Activated naive CD4-positive, alpha-beta T cell (primary cell): ENCODE data around the gene PEX11G.

Experiments
- DNase-seq, 4 experiments: peaks; one replicate each; lab custom pipeline; 2025; lab: John Stamatoyannopoulos, UW

Gene PEX11G

GRCh38 chr19:7521551-7522071 lies 32.8 kb upstream of the PEX11G start:
- no peak for DNase-seq

DNA sequence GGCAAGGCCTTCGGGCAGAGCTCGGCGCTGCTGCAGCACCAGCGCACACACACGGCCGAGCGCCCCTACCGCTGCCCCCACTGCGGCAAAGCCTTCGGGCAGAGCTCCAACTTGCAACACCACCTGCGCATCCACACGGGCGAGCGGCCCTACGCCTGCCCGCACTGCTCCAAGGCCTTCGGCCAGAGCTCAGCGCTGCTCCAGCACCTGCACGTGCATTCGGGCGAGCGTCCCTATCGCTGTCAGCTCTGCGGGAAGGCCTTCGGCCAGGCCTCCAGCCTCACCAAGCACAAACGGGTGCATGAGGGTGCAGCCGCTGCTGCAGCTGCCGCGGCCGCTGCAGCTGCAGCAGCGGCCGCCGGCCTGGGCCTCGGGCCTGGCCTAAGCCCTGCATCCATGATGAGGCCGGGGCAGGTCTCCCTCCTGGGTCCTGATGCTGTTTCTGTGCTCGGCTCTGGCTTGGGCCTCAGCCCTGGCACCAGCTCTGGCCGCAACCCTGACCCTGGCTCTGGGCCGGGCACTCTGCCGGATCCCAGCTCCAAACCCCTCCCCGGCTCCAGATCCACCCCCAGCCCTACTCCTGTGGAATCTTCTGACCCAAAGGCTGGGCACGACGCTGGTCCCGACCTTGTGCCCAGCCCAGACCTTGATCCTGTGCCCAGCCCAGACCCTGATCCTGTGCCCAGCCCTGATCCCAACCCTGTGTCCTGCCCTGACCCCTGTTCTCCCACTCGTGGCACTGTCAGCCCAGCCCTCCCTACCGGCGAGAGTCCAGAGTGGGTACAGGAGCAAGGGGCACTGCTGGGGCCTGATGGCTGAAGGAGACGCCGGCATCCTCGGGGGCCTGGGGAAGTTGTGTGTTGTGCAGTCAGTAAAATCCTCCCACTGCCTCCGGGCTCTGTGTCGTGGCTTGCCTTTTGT lies 31.6 kb upstream of the PEX11G start:
- DNase-seq, result no peak

- no peak for DNase-seq
Observed at GRCh38 chr19:7519361-7520130, 30.7 kb upstream of the PEX11G start.

GRCh38 chr19:7516878-7517277 lies 28.0 kb upstream of the PEX11G start:
- no peak for DNase-seq

DNA sequence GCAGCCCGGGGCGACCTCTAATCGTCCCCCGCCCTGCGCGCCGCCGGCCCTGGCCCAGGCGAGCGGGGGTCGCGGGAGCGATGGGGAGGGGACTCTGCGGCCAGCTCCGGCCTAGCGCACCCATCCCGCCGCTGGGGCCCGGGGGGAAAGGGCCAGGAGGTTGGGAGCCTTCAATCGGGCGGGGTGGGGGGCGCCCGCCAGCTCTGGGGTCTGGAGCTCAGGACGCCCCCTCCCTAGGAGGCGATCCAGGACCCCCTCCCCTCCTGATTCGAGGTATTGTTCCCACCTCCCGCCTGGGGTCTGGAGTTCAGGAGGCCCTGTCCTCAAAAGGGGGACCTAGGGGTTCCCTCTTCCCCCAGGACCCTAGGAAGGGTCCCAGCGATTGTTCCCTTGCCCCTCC lies 27.5 kb upstream of the PEX11G start:
- DNase-seq, result no peak

DNA sequence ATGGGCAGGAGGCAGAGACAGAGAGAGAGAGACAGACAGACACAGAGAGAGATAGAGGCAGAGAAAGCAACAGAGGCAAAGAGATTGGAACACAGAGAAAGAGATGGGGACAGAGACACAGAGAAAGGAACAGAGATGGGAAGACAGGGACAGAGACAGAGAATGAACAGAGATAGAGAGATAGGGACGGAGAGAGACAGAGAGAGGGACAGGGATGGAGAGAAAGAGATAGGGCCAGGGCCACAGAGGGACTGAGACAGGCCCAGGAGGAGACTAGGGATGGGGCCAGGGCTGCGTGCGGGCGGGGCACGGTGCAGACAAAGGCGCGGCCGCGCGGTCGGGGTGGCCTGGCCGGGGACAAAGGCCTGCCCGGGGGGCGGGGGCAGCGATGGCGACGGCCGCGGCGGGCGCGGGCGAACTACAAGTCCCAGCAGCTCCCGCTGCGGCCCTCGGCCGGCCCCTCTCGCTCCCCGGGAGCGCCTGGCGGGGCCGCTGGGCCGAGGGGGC lies 26.9 kb upstream of the PEX11G start, which contains the start of gene ZNF358:
Gene ZNF358, plus strand, starts transcription at position 459 of the 507 bp plus-strand sequence. CDS start 3,140 bp downstream, outside the sequence.
- DNase-seq, result no peak

GRCh38 chr19:7515110-7515644 lies 26.3 kb upstream of the PEX11G start:
- no peak for DNase-seq

- DNase-seq, result no peak
Observed at GRCh38 chr19:7513809-7514642, 25.2 kb upstream of the PEX11G start.

DNA sequence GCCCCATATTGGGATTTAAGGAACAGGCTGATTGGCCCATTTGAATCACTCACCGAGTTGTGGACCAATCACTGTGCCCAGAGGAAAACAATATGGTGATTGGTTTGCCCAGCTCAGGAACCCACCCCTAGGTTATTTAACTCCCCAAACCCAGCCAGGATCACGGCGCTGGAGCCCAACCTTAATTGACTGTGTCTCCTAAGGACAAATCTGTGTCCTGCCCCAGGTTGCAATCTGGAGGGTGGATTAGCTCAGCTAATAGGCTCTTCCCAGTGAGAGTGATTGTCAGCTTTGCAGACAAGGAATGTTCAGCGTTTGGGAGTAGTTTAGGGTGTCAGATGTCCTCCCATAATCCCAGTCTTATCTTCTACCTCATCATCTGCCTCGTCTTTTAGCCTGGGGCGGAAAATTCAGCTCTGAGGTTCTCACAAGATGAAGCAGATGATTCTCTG lies 23.6 kb upstream of the PEX11G start:
- DNase-seq, result no peak

DNA sequence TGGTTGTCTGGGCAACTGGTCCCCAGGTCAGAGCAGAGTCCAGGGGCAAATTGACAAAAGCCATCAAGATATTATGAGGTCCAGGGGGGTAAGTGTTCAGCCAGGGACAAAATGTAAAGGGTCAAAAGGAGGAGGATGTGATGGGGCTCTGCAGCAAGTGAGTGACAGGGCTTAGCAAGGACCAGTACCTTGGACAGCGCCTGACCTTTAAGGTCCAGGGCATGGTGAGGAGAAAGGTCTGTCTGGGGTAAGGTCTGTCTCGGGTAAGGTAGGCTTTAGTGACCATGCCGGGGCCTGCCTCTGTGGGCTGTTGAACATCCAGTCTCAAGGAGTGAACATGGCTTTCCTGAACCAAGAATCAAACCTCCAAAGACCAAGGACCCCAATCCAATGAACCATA lies 20.8 kb upstream of the PEX11G start:
- no peak for DNase-seq

DNA sequence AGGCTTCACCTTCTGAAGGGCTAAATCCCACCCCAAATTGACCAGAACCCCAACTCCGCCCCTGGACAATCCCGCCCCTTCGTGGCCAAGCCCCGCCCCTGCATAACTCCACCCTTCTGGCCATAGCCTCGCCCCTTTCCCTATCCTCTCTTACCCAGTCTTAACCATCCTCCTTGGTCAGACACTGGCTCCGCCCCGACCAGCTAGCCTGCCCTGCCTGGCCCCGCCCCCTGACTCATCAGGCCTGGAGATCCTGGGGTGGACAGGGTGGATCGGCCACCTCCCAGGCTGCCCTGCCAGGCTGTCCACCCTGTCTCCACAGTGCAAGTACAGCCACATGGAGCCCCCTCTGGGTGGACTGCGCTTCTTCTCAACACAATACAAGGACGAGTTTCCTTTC lies 19.0 kb upstream of the PEX11G start:
- no peak for DNase-seq

DNA sequence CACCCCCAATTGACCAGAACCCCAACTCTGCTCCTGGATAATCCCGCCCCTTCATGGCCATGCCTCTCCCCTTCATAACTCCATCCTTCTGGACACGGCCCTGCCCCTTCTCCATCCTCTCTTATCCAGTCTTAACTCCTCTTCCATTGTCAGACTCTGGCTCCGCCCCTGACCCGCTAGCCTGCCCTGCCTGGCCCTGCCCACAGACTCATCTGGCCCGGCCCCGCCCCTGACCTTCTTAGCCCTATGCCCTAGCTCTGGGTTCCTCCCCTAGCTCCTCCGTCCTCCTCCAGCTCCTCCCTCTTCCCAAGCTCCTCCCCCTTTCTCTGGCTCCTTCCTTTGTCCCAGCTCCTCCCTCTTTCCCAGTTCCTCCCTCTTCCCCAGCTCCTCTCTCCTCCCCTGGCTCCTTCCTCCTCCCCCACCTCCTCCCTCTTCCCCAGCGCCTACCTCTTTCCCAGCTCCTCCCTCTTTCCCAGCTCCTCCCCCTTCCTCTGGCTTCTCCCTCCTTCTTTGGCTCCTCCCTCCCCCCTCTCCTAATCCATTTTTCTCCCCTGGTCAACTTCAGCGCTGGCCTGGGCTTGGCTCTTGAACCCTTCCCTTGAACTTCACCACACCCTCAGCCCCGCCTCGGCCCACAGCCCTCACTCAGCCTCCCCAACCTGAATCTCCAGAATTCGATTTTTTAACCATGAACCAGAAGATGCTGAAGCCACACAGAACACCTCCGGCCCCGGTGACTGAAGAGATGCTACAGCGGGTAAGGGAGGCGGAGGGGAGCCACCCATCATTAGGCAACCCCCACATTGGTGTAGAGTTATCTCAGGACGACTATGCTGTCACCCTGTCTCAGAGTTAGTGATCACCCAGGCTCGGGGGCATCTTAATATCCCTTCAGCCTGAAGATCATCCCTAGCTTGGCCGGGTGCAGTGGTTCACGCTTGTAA lies 17.8 kb upstream of the PEX11G start:
- DNase-seq, result peak in 1 of 4 experiments; percentile 16

DNA sequence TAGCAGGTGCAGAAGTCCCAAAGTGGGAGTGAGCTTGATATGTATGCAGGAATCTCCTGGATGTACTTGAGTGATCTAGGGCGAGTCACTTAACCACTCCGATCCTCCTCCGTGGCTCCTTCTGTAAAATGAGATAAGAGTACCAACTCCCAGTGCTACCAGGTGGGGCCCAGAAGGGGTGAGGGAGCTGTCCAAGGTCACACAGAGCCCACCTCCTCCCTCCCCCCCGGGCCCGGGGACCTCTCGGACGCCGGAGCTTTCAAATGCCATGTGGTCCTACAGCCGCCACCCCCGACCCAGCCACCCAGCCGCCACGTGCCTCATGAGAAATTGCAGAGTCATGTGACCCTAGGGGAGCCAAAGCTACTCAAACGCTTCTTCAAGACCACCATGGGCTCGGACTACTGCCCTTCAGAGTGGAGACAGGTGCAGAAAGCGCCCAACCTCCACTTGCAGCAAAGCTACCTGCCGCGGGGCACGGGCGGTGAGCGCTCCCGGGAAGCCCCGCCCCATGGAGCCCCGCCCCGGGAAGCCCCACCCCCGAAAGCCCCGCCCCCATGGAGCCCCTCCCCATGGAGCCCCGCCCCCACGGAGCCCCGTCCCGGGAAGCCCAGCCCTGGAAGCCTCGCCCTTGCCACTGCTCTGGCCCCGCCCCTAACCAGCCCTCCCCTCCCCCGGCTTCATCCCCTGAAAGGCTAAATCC lies 17.0 kb upstream of the PEX11G start:
- no peak for DNase-seq

GRCh38 chr19:7505288-7505681 lies 16.4 kb upstream of the PEX11G start:
- no peak for DNase-seq

- no peak for DNase-seq
Observed at GRCh38 chr19:7504684-7505083, 15.8 kb upstream of the PEX11G start.

- DNase-seq, result no peak
Observed at GRCh38 chr19:7502552-7502951, 13.7 kb upstream of the PEX11G start.

GRCh38 chr19:7500811-7501450 lies 12.1 kb upstream of the PEX11G start:
- DNase-seq, result peak in 2 of 4 experiments; percentile 21 to 29

DNA sequence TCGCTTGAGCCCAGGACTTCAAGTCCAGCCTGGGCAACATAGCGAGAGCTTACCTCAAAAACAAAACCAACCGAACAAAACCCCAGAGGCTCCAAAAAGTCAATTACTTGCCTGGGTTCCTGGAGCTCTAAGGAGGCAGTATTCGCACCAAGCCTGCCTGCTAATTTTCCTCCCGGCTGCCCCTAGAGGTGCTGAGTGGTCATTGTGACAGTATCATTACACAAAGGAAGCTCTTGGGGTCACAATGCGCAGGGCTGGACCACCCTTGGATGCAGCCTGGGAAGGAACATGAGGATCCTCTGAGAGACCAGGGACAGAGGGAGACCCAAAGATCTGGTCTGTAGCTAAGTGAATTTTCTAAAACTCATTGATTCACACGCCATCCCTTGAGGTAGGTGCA lies 8.5 kb upstream of the PEX11G start:
- no peak for DNase-seq
